HG03280 (cell line): ENCODE measurements around the gene GK2.

ENCODE experiments used
- ATAC-seq: cut with Tn5 transposase; IDR thresholded peaks from one replicate; pipeline ENCODE4 v1.9.1; 2021; ENCODE audit warnings: mild to moderate bottlenecking, moderate library complexity; ENCODE audit not compliant: unreplicated experiment

GK2 gene

GRCh38 chr4:79390890-79391289, 17.1 kb downstream of the GK2 start:
- no peak for ATAC-seq

GRCh38 chr4:79385641-79386040, 22.4 kb downstream of the GK2 start:
- ATAC-seq: no peak

GRCh38 chr4:79381161-79381560, 26.9 kb downstream of the GK2 start:
- ATAC-seq: no peak

GRCh38 chr4:79370026-79370425, 38.0 kb downstream of the GK2 start:
- ATAC-seq: no peak

- ATAC-seq: no peak
Observed at GRCh38 chr4:79367096-79367495, 40.9 kb downstream of the GK2 start.

GRCh38 chr4:79366422-79366821, 41.6 kb downstream of the GK2 start:
- no peak for ATAC-seq

- no peak for ATAC-seq
Observed at GRCh38 chr4:79364061-79364460, 44.0 kb downstream of the GK2 start.

- ATAC-seq: no peak
Observed at GRCh38 chr4:79362626-79363025, 45.4 kb downstream of the GK2 start.

- ATAC-seq: no peak
Observed at GRCh38 chr4:79360006-79360405, 48.0 kb downstream of the GK2 start.

- ATAC-seq: no peak
Observed at GRCh38 chr4:79358438-79358837, 49.6 kb downstream of the GK2 start.

- no peak for ATAC-seq
Observed at GRCh38 chr4:79357365-79357764, 50.7 kb downstream of the GK2 start.
